IPS-15b (cell line): ENCODE data around the gene TBC1D24.

Source experiments
- H3K27me3 ChIP-seq: one replicate; pipeline ENCODE4 v1.6.1; 2013; ENCODE audit warnings: low read length; ENCODE audit not compliant: control insufficient read depth, insufficient read depth
- H3K36me3 ChIP-seq: one replicate; pipeline ENCODE4 v1.6.1; 2013; ENCODE audit warnings: low read length; ENCODE audit not compliant: control insufficient read depth, insufficient read depth
- H3K4me1 ChIP-seq: one replicate; pipeline ENCODE4 v1.6.1; 2013; ENCODE audit warnings: mild to moderate bottlenecking, low read length; ENCODE audit not compliant: control insufficient read depth, insufficient read depth
- H3K4me3 ChIP-seq: one replicate; pipeline ENCODE4 v1.5.1; 2013; ENCODE audit warnings: low read depth, low read length
- H3K9ac ChIP-seq: one replicate; pipeline ENCODE4 v1.6.1; 2013; ENCODE audit warnings: low read depth, mild to moderate bottlenecking, low read length
- H3K9me3 ChIP-seq: one replicate; pipeline ENCODE4 v1.6.1; 2013; ENCODE audit warnings: mild to moderate bottlenecking, low read length; ENCODE audit not compliant: control insufficient read depth, insufficient read depth

Gene TBC1D24

GRCh38 chr16:2452650-2453049 lies 22.3 kb upstream of the TBC1D24 start:
- H3K27me3 ChIP-seq: no peaks in the 10 kb centered on the region
- no peak overlapping the region for H3K4me3 ChIP-seq
- H3K36me3 ChIP-seq: peaks cover 73% of the 10 kb centered on the region
- H3K4me1 ChIP-seq: no peaks in the 10 kb centered on the region
- no peak overlapping the region for H3K9ac ChIP-seq
- no peaks in the 10 kb centered on the region for H3K9me3 ChIP-seq

- H3K27me3 ChIP-seq: no peaks in the 10 kb centered on the region
- H3K9me3 ChIP-seq: no peaks in the 10 kb centered on the region
- H3K4me3 ChIP-seq: no peak overlapping the region
- H3K4me1 ChIP-seq: no peaks in the 10 kb centered on the region
- no peak overlapping the region for H3K9ac ChIP-seq
- peaks cover 56% of the 10 kb centered on the region for H3K36me3 ChIP-seq
Measured at GRCh38 chr16:2455081-2455845, 19.7 kb upstream of the TBC1D24 start.

DNA sequence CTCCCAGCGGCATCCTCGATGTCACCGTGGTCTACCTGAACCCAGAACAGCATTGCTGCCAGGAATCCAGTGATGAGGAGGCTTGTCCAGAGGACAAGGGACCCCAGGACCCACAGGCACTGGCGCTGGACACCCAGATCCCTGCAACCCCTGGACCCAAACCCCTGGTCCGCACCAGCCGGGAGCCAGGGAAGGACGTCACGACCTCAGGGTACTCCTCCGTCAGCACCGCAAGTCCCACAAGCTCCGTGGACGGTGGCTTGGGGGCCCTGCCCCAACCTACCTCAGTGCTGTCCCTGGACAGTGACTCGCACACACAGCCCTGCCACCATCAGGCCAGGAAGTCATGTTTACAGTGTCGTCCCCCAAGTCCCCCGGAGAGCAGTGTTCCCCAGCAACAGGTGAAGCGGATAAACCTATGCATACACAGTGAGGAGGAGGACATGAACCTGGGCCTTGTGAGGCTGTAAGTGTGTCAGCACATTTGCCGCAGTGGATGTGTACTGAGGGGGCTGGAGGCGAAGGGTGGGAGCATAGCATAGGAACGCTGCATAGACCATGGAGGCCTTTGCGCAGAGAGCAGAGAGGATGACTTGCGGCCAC lies 18.3 kb upstream of the TBC1D24 start:
- H3K36me3 ChIP-seq: peaks cover 58% of the 10 kb centered on the region
- peaks cover 2% of the 10 kb centered on the region for H3K4me1 ChIP-seq
- no peaks in the 10 kb centered on the region for H3K27me3 ChIP-seq
- H3K9ac ChIP-seq: no peak overlapping the region
- H3K4me3 ChIP-seq: no peak overlapping the region
- no peaks in the 10 kb centered on the region for H3K9me3 ChIP-seq

GRCh38 chr16:2457267-2457666 lies 17.7 kb upstream of the TBC1D24 start:
- Histone ChIP-seq H3K4me3 (no peak overlapping the region), H3K4me1 (peaks cover 2% of the 10 kb centered on the region), H3K27me3 (no peaks in the 10 kb centered on the region), H3K36me3 (peaks cover 57% of the 10 kb centered on the region), H3K9me3 (no peaks in the 10 kb centered on the region), H3K9ac (no peak overlapping the region)

DNA sequence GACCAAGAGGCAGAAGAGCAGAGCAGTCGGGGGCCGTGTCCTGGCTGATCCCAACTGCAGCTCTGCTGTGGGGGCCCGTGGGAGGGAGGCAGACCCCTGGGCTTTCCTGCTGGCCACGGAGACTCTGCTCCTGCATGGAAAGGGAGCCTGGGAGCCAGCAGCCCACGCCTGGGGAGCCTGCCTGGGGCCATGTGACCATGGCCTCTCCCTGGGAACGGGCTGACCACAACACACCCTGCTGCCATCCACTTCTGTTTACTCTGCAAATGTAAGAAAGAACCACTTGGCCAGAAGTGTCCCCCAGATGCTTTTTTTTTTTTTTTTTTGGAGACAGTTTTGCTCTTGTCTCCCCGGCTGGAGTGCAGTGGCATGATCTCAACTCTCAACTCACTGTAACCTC lies 17.0 kb upstream of the TBC1D24 start:
- no peaks in the 10 kb centered on the region for H3K9me3 ChIP-seq
- peaks cover 56% of the 10 kb centered on the region for H3K36me3 ChIP-seq
- no peaks in the 10 kb centered on the region for H3K27me3 ChIP-seq
- no peak overlapping the region for H3K9ac ChIP-seq
- no peak overlapping the region for H3K4me3 ChIP-seq
- H3K4me1 ChIP-seq: peaks cover 2% of the 10 kb centered on the region

GRCh38 chr16:2458887-2459646 lies 15.9 kb upstream of the TBC1D24 start:
- Histone ChIP-seq H3K27me3 (no peaks in the 10 kb centered on the region), H3K4me1 (peaks cover 2% of the 10 kb centered on the region)

DNA sequence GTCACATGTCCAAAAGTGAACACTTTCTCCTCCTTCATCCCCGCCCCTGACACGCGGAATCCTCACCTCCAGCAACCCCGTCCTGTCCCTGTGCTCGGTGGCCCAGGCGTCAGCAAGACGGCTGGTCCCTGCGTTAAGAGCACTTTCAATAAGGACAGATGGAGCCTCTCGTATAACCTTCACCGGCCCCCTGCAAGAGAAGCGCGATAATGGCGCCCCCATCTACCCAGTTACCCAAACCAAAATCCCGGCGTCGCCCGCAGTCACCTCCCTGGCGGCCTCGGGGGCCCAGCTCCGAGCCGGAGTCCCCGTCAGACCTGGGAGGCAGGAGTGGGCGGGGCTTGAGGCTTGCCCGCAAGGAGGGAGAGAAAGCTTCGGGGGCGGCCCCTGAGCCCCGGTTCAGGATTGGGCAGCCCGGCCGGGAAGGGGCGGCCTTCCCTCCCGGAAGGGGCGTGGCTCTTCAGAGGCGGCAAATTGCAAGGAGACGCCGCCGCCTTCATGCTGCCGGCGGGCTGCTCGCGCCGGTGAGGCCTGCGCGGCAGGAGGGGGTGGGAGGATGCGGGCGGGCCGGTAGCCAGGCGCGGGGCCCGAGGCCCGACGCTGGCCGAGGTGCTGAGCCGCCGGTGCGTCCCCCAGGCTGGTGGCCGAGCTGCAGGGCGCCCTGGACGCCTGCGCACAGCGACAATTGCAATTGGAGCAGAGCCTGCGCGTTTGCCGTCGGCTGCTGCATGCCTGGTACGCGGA lies 15.1 kb upstream of the TBC1D24 start, which contains the start of gene TEDC2:
Gene TEDC2, plus strand, starts transcription at position 463 of the 744 bp plus-strand sequence. Its CDS starts 36 bp downstream, at position 499.
- H3K36me3 ChIP-seq: peaks cover 45% of the 10 kb centered on the region
- no peaks in the 10 kb centered on the region for H3K9me3 ChIP-seq
- H3K9ac ChIP-seq: peak within 1 kb of the TSS; percentile 83
- peak within 1 kb of the TSS; percentile 81 for H3K4me3 ChIP-seq
- H3K4me1 ChIP-seq: peaks cover 2% of the 10 kb centered on the region
- no peaks in the 10 kb centered on the region for H3K27me3 ChIP-seq

More at GRCh38 chr16:2458887-2459646, 15.9 kb upstream of the TBC1D24 start:
- Histone ChIP-seq H3K36me3 (peaks cover 49% of the 10 kb centered on the region), H3K9ac (peak overlapping the region; percentile 56), H3K4me3 (peak overlapping the region; percentile 81), H3K9me3 (no peaks in the 10 kb centered on the region)

DNA sequence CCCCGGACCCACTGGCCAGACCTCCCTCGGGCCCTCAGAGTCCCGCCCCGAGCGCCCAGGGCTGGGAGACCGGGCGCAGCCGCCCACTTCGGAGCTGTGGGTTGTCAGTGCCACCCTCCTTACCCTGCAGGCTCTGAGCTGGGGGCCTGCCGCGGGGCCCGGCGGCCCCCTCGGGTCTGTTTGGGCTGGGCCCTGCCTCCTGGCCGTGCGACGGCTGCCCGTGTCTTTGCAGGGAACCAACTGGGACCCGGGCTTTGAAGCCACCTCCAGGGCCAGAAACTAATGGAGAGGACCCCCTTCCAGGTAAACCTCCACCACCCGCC lies 14.6 kb upstream of the TBC1D24 start:
- Histone ChIP-seq H3K4me1 (peaks cover 2% of the 10 kb centered on the region), H3K36me3 (peaks cover 42% of the 10 kb centered on the region), H3K9me3 (no peaks in the 10 kb centered on the region), H3K9ac (peak overlapping the region; percentile 83), H3K4me3 (peak overlapping the region; percentile 67), H3K27me3 (no peaks in the 10 kb centered on the region)

DNA sequence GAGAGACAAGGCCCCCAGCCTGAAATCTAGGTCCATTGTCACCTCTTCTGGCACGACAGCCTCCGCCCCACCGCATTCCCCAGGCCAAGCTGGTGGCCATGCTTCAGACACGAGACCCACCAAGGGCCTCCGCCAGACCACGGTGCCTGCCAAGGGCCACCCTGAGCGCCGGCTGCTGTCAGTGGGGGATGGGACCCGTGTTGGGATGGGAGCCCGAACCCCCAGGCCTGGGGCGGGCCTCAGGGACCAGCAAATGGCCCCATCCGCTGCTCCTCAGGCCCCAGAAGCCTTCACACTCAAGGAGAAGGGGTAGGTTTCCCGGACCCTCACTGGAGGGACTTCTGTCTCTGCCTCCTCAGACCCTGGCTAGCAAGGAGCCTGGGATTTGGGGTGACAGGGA lies 14.0 kb upstream of the TBC1D24 start:
- no peaks in the 10 kb centered on the region for H3K9me3 ChIP-seq
- peak overlapping the region; percentile 37 for H3K9ac ChIP-seq
- peaks cover 2% of the 10 kb centered on the region for H3K4me1 ChIP-seq
- no peaks in the 10 kb centered on the region for H3K27me3 ChIP-seq
- H3K36me3 ChIP-seq: peaks cover 43% of the 10 kb centered on the region
- peak overlapping the region; percentile 67 for H3K4me3 ChIP-seq

DNA sequence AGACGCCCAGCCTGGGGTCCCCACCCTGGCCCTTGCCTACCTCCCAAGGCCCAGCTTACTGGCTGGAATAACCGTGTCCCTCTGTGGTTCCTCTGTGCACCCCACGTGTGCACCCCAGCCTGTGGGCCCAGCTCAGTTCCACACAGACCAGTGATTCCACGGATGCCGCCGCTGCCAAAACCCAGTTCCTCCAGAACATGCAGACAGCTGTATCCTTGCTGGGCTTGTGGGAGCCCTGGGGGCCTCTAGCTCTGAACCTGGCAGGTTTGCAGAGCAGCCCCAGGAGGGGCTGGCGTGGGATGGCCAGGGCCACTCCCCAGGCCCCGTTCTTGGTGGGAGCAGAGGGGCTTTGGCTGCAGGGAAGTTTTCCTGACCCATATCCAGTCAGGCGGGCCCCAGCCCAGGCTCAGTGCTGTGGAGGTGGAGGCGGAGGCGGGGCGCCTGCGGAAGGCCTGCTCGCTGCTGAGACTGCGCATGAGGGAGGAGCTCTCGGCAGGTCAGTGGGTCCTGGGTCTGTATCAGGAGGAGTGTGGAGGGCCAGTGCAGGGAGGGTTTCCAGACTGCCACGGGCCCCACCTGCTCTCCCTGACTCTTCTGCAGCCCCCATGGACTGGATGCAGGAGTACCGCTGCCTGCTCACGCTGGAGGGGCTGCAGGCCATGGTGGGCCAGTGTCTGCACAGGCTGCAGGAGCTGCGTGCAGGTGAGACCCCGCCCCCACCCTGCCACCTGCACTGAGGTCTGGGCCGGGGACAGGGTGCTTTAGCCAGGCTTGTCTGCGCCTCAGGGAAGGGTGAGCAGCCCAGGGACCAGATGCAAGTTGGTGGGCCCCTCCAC lies 12.7 kb upstream of the TBC1D24 start:
- Histone ChIP-seq H3K4me1 (peaks cover 4% of the 10 kb centered on the region), H3K4me3 (no peak overlapping the region), H3K9me3 (no peaks in the 10 kb centered on the region), H3K27me3 (no peaks in the 10 kb centered on the region), H3K36me3 (peaks cover 36% of the 10 kb centered on the region), H3K9ac (no peak overlapping the region)

- no peaks in the 10 kb centered on the region for H3K27me3 ChIP-seq
- H3K4me3 ChIP-seq: no peak overlapping the region
- no peaks in the 10 kb centered on the region for H3K9me3 ChIP-seq
- peaks cover 7% of the 10 kb centered on the region for H3K4me1 ChIP-seq
- H3K36me3 ChIP-seq: peaks cover 30% of the 10 kb centered on the region
- H3K9ac ChIP-seq: no peak overlapping the region
Measured at GRCh38 chr16:2464333-2464732, 10.6 kb upstream of the TBC1D24 start.
